ENCODE measurements around the gene LAPTM4A.
"Not testable (repeated sequence)": the region's sequence is repeated elsewhere in the genome, so short reads cannot be mapped to it uniquely, and the experiment has no call there.

Gene LAPTM4A

DNA sequence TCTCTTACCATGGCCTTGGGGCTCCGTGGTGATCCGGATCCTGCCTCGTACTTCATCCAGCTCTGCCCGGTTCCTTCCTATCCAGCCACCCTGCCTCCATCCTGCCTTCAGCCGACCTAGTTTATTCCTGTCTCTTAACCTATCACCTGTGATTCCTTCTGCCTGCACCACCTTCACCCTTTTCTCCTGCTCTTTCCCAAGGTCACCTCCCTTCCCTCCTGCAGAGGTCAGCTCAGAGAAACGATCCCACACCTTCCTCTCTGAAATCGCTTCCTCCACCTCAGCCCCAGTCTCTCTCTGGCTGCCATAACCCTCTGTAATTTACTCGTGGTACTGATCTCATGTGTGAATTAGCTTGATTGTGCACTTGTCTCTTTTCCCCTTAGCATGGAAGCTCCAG lies 23.5 kb upstream of the LAPTM4A start:
- DNase-seq = no peak

- not testable (repeated sequence) for DNase-seq
Observed at GRCh38 chr2:20074046-20074648, 22.7 kb upstream of the LAPTM4A start.

- DNase-seq = no peak
Observed at GRCh38 chr2:20073460-20073859, 22.0 kb upstream of the LAPTM4A start.

DNA sequence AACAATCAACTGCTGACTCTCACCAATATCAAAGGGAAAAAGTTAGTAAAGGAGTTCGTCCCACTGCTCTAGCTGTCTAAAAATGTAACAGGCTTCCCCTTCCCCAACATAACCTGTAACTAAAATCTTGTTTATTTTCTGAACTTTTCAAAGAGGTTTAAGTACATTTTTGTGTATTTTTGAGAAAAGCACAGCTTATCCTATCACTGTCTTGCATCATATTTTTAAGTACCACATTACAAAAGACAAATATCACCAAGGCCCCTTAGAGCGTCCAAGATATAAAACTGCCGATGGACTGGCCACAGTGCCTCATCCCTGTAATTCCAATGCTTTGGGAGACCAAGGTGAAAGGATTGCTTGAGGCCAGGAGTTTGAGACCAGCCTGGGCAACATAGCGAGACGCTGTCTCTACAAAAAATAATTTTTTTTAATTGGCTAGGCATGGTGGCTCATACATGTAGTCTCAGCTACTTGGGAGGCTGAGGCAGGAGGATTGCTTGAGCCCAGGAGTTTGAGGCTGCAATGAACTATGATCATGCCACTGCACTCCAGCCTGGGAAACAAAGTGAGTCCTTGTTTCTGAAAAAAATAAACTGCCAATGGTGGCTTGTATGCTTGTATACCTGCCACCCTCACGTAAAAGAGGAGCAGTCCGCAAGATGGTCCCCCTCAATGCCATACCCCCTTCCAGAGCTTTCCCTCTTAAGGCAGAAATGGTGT lies 21.2 kb upstream of the LAPTM4A start:
- no peak for DNase-seq

GRCh38 chr2:20071397-20072383 lies 20.3 kb upstream of the LAPTM4A start:
- DNase-seq = no peak

DNA sequence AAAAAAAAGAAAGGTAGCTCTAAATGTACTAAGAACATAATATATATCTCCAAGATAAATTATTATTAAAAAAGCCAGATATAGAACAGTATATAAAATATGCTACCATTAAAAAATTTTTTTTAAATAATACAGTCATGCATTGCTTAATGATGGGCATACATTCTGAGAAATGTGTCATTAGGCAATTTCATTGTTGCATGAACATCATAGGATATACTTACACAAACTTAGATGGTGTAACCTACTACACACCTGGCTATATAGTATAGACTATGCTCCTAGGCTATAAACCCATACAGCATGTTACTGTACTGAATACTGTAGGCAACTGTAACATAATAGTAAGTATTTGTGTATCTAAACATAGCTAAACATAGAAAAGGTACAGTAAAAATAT lies 18.3 kb upstream of the LAPTM4A start:
- DNase-seq = no peak

- no peak for DNase-seq
Observed at GRCh38 chr2:20067992-20068584, 16.7 kb upstream of the LAPTM4A start.

DNA sequence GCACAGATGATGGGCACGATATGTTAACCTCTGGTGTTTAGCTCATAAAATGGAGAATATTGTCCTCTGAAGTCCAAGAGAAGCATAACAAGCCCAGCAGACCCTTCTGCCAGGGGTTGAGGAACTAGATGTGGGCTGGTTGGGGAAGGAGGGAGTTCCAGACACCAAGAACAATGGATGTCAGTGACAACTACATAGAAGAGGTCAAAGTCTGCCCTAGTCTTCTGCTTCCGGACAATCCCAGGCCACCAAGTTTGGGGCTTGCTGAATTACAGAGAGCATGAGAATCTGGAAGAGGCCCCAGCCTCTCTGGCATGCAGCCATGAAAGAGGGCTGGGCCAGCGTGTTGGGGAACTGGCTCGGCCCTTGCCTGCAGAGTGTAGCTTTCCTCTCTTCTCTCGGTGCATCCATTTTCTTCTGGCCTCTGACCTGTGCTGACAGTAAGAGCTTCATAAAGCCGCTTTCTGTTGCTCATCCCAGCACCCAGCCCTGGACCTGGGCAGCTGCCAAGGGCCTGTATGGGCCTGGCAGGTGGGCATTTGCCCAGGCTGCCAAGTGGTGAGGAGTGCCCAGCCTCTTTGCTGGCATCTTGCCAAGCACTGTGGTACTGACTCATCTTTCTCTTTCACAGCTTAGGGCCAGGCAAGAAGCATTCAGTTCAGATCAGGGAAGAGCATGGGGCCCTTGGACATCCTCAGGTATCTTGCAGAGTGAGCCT lies 14.6 kb upstream of the LAPTM4A start:
- DNase-seq = no peak

- DNase-seq = no peak
Observed at GRCh38 chr2:20064841-20065240, 13.4 kb upstream of the LAPTM4A start.

- no peak for DNase-seq
Observed at GRCh38 chr2:20064421-20064820, 13.0 kb upstream of the LAPTM4A start.

DNA sequence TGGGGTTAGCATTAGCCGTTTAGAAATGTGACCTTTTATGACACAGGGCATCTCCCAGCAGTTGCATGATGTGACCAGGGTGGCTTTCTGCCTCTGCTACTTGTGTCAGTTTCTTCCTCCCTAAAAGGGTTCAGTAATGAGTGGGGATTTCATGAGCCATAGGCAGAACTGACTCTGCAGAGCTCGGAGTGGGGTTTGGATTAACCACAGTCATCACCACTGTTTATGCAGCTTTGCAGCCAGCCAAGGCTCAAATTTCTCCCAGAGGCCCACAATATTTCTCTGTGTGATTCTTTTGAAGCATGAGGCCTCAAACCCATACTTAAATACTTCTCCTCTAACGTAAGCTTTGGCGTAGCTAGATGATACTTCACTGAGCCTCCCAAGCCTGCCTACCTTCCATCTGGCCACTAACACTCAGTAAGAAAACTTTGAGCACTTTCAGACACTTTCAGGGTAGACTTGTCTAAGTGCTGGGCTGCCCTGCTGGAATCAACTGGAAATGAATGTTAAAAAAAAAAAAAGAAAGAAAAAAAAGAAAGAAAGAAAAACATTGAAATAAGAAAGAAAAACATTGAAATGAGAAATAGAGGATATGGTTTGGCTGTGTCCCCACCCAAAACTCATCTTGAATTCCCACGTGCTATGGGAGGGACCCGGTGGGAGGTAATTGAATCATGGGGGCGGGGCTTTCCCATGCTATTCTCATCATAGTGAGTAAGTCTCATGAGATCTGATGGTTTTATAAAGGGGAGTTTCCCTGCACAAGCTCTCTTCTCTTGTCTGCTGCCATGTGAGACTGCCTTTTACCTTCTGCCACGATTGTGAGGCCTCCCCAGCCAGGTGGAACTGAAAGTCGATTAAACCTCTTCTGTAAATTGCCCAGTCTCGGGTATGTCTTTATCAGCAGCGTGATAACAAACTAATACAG lies 11.5 kb upstream of the LAPTM4A start:
- no peak for DNase-seq

DNA sequence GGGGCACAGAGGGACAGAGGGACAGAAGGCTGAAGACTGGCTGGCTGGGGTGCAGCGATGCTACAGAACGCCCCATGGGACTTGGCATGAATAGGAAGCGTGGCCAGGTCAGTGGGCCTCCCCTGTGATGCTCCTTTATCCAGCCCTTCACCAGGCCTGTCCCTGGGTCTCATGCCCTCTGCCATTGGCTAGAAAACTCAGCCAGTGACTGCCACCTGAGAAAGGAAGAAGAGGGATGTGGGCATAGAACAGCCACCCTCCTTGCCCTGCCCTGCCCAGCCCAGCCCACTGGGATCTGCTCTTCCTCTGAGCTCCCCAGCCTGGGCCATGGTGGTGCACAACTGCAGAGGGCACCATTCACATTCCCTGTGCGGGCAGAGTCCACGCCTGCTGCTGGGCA lies 10.5 kb upstream of the LAPTM4A start:
- DNase-seq = no peak

DNA sequence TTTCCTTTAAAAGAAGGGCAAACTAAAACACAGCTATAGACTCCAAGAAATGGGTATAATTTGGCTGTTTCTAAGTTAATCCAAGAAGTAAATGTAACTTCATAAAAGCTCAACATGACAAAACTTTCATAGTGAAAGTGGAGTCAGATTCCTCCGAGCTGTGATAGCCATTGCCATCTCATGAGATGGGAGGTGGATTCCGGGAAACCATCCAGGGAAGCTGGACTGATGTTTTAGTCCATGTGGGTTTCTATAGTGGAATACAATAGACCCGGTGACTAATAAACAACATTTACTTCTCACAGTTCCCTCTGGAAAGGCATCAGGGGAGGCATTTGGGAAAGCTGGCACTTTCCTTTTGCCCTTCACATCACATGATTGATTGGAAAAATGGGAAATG lies 10.0 kb upstream of the LAPTM4A start:
- DNase-seq = no peak

GRCh38 chr2:20060106-20060505 lies 8.7 kb upstream of the LAPTM4A start:
- no peak for DNase-seq

- DNase-seq = no peak
Observed at GRCh38 chr2:20057268-20057667, 5.8 kb upstream of the LAPTM4A start.

GRCh38 chr2:20054931-20055330 lies 3.5 kb upstream of the LAPTM4A start:
- no peak for DNase-seq

DNA sequence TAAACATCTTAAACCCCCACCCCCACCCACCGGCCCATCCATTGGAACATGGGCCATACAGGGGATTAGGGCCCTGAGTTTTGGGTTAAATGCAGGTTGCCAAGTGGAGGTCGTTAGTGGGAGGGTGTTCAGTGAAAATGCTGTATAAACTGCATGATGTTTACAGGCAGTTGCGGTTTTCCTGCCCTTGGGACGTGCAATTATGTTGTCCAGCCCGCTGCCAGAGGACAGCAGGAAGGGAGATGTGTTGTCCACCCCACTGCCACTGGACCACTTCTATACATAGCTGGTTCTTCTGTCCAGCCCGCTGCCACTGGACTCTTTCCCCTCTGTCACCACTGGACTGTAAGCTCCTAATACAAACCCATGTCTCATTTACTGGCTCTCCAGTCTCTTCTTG lies 2.7 kb upstream of the LAPTM4A start:
- no peak for DNase-seq

GRCh38 chr2:20052861-20053281 lies 1.4 kb upstream of the LAPTM4A start:
- DNase-seq = peak; percentile 37 to 63

DNA sequence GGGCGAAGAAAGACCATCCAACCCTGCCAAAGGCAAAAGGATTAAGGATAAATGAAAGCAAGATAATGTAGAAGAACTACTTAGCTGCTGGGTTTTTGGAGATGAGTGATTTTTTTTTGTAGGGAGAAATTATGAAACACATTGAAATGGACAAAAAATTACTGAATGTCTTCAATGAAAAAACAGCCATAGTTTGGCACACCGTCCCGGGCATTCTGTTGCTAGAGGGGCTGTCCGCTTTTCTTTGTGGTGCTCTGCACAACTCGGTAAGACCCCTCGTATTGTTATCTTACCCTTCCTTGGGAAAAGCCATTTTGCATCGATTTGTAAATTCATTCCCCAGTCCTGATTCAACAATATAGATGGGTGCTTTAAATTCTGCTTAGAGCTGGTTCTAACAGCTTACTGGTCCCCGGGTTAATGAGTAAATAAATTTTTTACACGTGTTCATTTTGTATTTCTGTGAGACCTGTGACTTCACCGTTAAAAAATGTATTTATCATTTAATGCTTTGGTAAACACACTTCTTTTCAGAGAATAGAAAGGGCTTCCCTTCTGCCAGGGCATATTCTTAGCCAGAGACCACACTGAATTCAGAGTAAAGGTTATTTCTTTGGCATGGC lies 912 bp upstream of the LAPTM4A start:
- no peak for DNase-seq

DNA sequence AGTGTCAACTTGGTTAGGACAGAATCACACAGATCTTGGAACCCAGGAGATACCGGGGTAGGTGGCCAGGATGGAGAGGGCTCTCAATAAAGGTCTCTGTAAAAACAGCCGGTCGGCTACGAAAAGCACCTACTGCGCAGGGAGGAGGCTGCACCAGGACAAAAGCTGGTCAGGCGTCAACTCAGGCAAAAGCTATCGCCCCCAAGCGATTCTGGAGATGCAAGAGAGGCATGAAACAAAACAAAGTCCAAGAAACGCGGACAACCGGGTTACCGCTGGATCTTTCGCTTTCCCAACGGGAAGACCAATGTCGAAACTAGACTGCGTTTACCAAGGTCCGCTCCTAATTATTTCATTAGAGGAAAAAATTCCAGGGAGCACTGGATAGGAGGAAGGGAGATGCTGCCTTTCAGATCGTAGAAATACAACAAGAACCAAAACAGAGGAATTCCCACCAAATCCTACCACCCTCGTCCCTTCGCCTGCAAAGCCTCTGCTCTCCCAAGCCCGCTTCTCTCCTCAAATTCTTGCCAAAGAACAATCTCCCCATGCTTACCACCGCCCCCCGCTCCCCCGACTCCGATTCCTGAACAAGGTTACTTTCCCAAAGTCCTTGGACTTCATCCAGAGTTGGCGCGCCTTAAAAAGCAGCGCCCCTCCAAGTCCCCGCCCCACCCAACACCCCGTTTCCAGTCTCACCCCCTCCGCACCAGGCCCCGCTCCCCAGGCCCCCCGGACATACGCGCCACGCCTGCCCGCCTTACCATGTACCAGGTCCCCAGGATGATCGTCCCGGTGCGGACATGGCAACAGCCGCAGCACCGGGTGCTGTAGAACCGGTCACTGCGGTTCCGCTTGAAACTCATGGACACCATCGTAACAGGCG lies 539 bp downstream of the LAPTM4A start:
- DNase-seq = peak; percentile 25 to 71

Measured in NCI-H526 (cell line).